ENCODE results near the gene SMIM10L1.

SMIM10L1 gene

GRCh38 chr12:11171145-11171968 is at the start of gene SMIM10L1:
TSS of gene SMIM10L1 (plus strand) at chr12:11171194. CDS start at chr12:11171357, 163 bp downstream.
- DNase-seq (ENCODE audit: low read depth) = peak; percentile 96

- DNase-seq (ENCODE audit: low read depth) = no peak
Measured at GRCh38 chr12:11130382-11130781, 40.6 kb upstream of the SMIM10L1 start.

- no peak for DNase-seq (ENCODE audit: low read depth)
Measured at GRCh38 chr12:11130999-11131398, 40.0 kb upstream of the SMIM10L1 start.

- no peak for DNase-seq (ENCODE audit: low read depth)
Measured at GRCh38 chr12:11133162-11133561, 37.8 kb upstream of the SMIM10L1 start.

DNA sequence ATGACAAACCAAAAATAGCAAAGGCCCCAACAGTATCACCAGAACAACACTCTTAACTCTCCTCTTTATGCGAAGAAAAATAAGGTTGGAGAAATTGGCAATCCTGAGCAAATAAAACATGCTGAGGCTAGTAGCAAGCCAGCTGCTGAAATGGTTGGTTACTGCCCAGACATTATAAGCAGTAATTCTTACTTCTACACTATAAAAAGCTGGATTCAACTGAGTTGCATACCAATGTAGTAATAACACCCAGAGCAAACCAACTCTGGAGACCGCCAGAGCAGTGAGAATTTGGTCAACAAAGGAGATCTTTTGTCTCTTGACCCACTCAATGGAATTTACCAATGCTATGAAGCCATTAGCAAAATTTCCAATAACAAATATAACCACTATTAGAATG is 37.2 kb upstream of the SMIM10L1 start:
- DNase-seq (ENCODE audit: low read depth) = no peak

GRCh38 chr12:11134305-11134704 is 36.7 kb upstream of the SMIM10L1 start, which contains the start of gene TAS2R30:
TSS of gene TAS2R30 (minus strand) at chr12:11134644. CDS start at chr12:11134244, 400 bp downstream.
- no peak for DNase-seq (ENCODE audit: low read depth)

DNA sequence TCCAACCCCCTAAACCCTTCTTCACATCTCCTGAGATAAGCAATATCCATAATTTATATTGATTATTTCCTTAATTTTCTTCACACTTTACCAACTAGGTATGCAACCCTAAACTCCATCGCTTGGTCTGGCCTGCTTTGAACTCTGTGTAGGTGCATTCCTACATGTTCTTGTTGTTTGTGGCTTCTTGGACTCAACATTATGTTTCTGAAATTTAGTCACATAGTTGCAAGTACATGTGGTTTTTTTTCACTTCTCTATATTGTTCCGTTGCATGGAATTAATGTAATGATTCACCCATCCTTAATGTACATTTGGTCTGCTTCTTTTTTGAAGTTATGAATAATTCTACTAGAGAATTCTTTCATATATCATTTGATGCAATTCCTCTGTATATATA is 34.9 kb upstream of the SMIM10L1 start:
- no peak for DNase-seq (ENCODE audit: low read depth)

DNA sequence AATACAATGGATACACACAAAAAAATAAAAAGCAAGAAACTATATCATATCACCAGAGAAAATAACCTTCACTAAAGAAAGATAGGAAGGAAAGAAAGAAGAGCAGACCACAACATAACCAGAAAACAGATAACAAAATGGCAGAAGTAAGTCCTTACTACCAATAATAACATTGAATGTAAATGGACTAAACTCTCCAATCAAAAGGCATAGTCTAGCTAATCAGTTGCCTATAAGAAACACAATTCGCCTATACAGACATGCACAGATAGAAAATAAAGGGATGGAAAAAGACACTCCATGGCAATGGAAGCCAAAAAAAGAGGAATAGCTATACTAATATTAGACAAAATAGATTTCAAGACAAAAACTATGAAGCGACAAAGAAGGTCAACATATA is 27.6 kb upstream of the SMIM10L1 start:
- no peak for DNase-seq (ENCODE audit: low read depth)

- no peak for DNase-seq (ENCODE audit: low read depth)
Measured at GRCh38 chr12:11144297-11144696, 26.7 kb upstream of the SMIM10L1 start.

DNA sequence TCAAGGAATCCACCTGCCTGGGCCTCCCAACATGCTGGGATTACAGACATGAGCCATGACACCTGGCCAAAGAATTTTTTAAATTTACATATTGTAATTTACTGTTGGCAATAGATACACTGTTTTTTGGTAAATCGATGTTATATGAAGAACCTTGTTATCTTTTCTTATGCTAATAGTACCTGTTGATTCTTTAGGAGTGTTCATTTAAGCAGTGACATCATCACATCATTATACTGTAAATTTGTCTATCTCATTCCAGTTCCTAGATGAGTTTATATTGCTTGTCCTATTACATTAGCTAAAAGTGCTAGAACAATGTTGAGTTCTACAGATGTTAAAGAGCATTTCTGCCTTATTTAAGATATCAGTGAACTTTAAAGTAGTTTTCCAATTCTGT is 23.6 kb upstream of the SMIM10L1 start:
- DNase-seq (ENCODE audit: low read depth) = no peak

DNA sequence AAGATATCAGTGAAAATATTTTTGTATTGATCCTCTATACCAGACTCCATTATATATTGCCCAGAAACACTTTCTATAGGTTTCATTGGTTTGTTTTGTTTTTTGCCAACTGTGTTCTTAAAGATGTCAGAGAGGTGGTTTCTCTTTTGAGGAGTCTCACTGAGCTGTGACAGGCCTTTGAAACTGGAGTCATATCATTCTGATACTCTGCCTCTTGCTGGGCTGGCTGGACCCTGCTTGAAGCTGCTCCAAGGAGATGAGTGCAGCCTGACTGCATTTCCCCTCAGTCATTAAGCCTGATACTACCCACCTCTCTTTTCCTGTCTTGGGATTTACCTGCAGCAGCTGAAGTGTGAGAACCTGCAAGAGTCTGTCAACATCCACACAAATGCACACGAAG is 20.2 kb upstream of the SMIM10L1 start:
- no peak for DNase-seq (ENCODE audit: low read depth)

GRCh38 chr12:11152725-11153124 is 18.3 kb upstream of the SMIM10L1 start:
- DNase-seq (ENCODE audit: low read depth) = no peak

DNA sequence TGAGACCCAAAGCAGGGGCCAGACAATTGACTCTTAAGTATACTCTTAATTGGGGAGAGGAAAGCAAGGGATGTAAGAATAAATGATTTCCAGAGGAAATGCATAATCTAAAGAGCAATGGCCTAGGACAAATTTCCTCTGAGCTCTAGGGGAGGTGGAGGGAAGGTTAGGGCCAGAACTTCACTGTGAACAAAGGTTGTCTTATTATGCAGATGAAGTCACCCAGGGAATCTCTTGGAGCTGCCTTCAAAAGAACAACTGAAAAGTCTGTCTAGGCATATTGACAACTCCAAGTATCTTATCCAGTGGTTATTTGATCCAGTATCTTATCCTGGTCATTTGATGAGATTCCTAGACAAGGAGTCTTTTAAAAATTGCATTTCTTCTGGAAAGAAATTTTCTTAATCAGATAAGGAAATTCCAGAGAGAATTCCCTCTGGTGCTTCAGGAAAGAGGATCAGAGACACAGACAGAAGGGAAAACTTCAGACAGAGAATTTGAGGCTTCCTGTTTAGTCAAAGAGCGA is 16.5 kb upstream of the SMIM10L1 start:
- no peak for DNase-seq (ENCODE audit: low read depth)

DNA sequence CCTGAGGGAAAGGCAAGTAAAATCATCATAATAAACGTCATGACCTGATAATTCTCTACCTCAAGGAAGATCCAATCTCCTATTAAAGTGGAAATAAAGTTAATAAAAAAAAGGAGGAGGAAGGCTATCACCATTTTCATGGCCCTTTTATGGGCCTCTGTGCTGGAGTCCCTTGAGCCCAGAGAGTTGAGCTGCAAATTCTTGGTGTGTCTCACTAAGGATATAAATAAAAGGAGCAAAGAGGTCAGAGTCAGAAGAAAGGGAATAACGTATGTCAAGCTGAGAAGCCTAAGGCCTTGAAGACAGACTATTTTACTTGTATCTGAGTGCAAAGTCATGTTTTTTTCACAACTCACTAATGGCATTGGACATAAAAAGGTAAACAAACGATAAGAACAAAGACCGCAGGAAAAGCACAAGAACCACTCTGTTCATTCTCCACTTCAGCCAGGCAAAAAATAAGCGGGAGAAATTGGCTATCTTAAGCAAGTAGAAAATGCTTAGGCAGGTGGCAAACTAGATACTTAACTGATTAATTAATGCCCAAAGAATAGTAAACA is 12.0 kb upstream of the SMIM10L1 start:
- no peak for DNase-seq (ENCODE audit: low read depth)

DNA sequence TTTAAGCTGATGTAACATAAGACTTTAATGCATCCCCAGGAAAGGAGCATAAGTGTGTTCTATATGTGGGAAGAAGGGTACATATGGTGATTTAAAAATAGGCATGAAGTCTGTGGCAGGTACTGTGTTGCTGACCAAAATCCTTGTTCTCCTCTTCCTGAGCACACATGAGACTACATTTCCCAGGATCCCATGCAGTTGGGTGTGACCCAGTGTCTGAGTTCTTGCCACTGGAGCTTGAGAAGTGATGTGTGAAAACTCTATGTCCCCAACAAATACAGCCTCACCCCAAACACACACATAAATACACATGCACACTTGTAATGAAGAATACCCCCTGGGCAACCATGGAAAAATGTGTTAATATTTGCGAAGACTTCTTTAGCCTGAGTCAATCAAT is 8.5 kb upstream of the SMIM10L1 start:
- DNase-seq (ENCODE audit: low read depth) = no peak

GRCh38 chr12:11164384-11164783 is 6.6 kb upstream of the SMIM10L1 start:
- no peak for DNase-seq (ENCODE audit: low read depth)

DNA sequence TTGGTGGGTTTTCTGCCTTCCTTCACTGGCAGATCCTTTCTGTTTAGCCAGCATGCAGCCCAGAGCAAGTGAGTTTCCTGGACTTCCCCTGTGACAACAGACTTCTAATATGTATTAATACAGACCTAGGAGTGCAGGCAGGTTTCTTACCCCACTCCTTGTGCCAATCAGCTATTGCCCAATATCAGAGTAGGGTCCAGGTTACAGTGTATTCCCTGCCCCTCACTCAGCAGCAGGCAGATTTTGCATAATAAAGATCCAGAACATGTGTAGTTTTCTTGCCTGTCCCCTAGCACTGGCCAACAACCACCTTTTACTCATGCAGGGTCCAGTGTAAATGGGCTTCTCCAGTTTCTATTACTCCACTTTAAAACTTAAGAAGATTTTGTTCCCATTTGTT is 4.7 kb upstream of the SMIM10L1 start:
- no peak for DNase-seq (ENCODE audit: low read depth)

GRCh38 chr12:11170810-11171144 is 217 bp upstream of the SMIM10L1 start:
- no peak for DNase-seq (ENCODE audit: low read depth)

- peak; percentile 45 for DNase-seq (ENCODE audit: low read depth)
Measured at GRCh38 chr12:11171969-11172675, 1.1 kb downstream of the SMIM10L1 start.

DNA sequence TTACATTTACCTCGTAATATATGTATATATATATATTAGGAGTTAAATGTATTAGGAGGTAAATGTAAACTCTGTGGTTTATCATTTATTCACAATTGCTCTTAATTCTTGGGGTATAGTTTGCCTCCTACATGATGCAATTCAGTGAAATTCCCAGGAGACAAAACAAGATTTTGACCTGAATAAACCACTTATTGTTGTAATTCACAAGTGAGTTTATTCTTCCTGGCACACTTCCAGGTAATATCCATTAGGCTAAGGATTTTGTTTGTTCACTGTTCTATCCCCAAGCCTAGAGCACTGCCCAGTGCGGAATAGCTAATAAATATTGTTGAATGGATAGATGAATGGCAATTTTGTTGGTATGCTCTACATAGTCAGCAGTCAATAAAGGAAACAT is 3.0 kb downstream of the SMIM10L1 start:
- DNase-seq (ENCODE audit: low read depth) = peak; percentile 5

DNA sequence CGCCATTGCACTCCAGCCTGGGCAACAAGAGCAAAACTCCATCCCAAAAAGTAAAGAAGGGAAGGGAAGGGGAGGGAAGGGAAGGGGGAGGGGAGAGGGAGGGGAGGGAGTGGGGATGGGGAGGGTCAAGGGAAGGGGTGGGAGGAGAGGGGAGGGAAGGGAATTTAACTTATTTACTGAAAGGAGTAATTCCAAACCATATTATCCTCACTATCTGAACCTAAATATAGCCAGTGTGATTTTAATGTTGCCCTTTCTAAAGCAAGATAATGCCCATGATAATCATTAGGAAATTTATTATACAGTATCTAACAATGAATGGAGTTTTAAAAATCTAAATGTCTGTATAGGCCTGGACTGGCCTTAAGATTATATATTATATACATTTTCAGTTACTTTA is 7.3 kb downstream of the SMIM10L1 start:
- DNase-seq (ENCODE audit: low read depth) = no peak

DNA sequence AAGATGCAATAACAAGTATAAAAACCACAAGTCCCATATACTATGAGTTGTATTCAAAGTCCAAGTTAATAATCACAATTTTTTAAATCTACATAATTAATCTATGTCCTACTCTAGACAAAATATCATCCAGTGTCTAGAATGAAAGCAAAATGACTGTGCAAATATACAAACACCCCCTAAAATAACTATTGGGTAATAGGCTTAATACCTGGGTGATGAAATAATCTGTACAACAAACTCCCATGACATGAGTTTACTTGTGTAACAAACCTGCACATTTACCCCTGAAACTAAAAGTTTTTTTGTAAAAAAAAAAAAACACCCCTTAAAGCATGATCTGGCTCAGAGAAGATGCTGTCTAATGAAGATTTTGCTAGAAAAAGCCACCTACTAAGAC is 11.5 kb downstream of the SMIM10L1 start:
- DNase-seq (ENCODE audit: low read depth) = no peak

- DNase-seq (ENCODE audit: low read depth) = no peak
Measured at GRCh38 chr12:11183011-11183410, 12.0 kb downstream of the SMIM10L1 start.
